ENCODE results near the gene SPINK2.

The SPINK2 gene
- total RNA-seq = 0.18 to 0.78 (median 0.40) reads per million in 4 experiments

GRCh38 chr4:56821381-56822243 lies at the start of gene SPINK2:
SPINK2 (minus strand) TSS chr4:56821701; CDS start chr4:56821662, 39 bp downstream.
- peak; percentile 72 for DNase-seq

GRCh38 chr4:56870946-56871345 lies 49.4 kb upstream of the SPINK2 start:
- DNase-seq = no peak

GRCh38 chr4:56863441-56864139 lies 42.1 kb upstream of the SPINK2 start:
- DNase-seq = no peak

GRCh38 chr4:56861360-56861759 lies 39.9 kb upstream of the SPINK2 start:
- DNase-seq = no peak

GRCh38 chr4:56860781-56861180 lies 39.3 kb upstream of the SPINK2 start:
- no peak for DNase-seq

GRCh38 chr4:56859841-56860240 lies 38.3 kb upstream of the SPINK2 start:
- no peak for DNase-seq

- no peak for DNase-seq
Measured at GRCh38 chr4:56857601-56858309, 36.3 kb upstream of the SPINK2 start.

GRCh38 chr4:56856656-56857055 lies 35.2 kb upstream of the SPINK2 start:
- no peak for DNase-seq

- no peak for DNase-seq
Measured at GRCh38 chr4:56850910-56851309, 29.4 kb upstream of the SPINK2 start.

- DNase-seq = no peak
Measured at GRCh38 chr4:56844802-56845580, 23.5 kb upstream of the SPINK2 start.

GRCh38 chr4:56843421-56843899 lies 22.0 kb upstream of the SPINK2 start:
- no peak for DNase-seq

GRCh38 chr4:56840559-56840958 lies 19.1 kb upstream of the SPINK2 start:
- no peak for DNase-seq

- DNase-seq = no peak
Measured at GRCh38 chr4:56828784-56829535, 7.5 kb upstream of the SPINK2 start.

- no peak for DNase-seq
Measured at GRCh38 chr4:56823933-56824600, 2.6 kb upstream of the SPINK2 start.

- DNase-seq = no peak
Measured at GRCh38 chr4:56818797-56819196, 2.7 kb downstream of the SPINK2 start.

- no peak for DNase-seq
Measured at GRCh38 chr4:56817840-56818491, 3.5 kb downstream of the SPINK2 start.

- DNase-seq = no peak
Measured at GRCh38 chr4:56806666-56807065, 14.8 kb downstream of the SPINK2 start.

- DNase-seq = no peak
Measured at GRCh38 chr4:56804551-56804950, 16.9 kb downstream of the SPINK2 start.

- DNase-seq = no peak
Measured at GRCh38 chr4:56803471-56803870, 18.0 kb downstream of the SPINK2 start.

Measured in effector CD8-positive, alpha-beta T cell (primary cell).